Left colon (tissue), 2 donors: Measurements from ENCODE around the gene CYBA. TPM values are rescaled to one million over a fixed set of nuclear protein-coding genes. Genes with fewer than 3 reads are reported as not detected.

Source experiments
- ATAC-seq: fragments of 200-7000 bp; cut with Tn5 transposase; one replicate; pipeline ENCODE4 v1.9.1; 2020; ENCODE audit warnings: mild to moderate bottlenecking, moderate library complexity
- DNase-seq, 2 donors: peaks; one replicate each; pipeline ENCODE4 v3.0.0-alpha.2; 2020
- intact Hi-C, 2 donors: fragments of 100-400 bp; cut with DNase I in 1 of 2; cut with micrococcal nuclease in 1 of 2; formaldehyde crosslinking; loops; one replicate each; pipeline versions ENCODE4 v1.11.2 to v1.14.0; 2022; cut with DNase I, micrococcal nuclease
- total RNA-seq, 2 donors: library from RNA; stranded (reverse); fragmentation: NEBNext Ultra II Directional; extraction: Animal tissue kit (Norgen Biotek cat#: 25700); gene quantifications; one replicate each; pipeline ENCODE4 v1.2.1, GENCODE V29; 2021
- donor health status: DM: no; HTN: no; CAD: no.
- donor health status: DM: yes; HTN: yes; CAD: no.

Gene CYBA
- total RNA-seq, 2 donors from 2014 or later = 277 to 382 TPM

DNA sequence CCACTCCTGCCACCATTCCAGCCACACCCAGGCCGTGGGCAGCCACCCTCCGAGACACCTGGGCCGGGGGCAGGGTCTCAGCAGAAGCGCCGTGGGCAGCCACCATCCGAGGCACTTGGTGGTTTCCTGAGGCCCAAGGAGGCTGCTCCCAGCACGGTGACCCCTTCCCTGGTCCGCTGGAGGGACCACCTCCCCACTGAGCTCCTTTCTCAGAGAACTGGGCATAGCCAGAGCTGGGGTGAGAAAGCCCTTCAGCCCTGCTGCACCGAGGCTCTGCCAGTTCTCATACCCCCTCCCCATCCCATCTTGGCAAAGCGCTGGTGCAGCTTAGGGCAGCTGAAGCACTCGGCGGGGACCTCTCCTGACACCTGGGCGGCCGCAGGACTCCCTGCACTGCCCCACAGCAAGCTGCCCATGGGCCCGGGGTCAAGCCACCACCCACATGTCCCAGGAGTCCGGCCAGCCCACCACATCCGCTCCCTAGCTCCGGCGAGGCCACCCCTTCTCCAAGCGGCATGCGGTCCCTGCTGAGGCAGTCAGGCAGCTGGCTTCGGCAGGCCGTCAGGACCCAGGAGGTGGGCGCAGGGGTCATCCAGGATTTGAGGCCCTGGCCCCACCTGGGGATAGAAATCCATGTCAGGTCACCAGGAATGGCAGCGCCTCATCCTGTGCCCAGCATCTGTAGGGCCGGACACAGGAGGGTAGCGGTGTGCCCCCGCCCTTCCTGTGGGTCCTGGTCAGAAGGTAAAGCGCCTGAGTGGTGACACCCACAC lies 1.3 kb upstream of the CYBA start:
- intact Hi-C loops = no loop called here
- DNase-seq (no peak), ATAC-seq (no peak)

DNA sequence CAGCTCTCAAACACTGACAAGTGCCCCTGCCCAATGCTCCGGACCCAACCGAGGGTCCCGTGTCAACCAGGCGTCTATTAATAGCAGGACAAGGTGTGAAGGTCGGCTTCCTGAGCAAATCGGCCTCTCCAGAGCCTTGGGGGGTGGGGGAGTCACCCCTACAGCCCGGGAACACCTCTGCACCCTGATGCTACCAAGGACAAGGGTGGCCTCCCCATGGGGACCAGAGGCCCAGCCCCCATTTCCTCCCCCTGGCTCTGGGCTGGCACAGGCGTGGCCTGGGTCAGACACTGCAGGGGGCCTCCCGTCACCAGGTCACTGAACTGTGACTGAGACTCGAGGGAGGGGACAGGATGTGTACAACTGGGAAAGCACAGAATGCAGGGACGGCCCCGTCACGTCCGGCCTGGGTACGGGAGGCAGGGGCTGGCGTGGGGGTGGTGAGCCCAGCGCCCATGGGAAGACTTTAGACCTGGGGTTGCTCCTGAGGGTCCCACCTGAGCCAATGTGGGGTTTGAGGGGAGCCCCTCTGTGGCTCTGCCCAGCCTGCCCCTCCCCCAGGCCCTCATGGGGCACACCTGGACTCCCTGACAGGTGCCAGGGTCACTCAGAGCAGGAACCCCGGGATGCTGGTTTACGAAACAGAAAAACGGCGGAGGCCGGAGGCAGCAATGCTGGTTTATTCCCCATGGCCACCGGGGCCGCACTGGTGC lies 579 bp upstream of the CYBA start:
- intact Hi-C loops = no loop called here
- peak; percentile 11 for ATAC-seq

DNA sequence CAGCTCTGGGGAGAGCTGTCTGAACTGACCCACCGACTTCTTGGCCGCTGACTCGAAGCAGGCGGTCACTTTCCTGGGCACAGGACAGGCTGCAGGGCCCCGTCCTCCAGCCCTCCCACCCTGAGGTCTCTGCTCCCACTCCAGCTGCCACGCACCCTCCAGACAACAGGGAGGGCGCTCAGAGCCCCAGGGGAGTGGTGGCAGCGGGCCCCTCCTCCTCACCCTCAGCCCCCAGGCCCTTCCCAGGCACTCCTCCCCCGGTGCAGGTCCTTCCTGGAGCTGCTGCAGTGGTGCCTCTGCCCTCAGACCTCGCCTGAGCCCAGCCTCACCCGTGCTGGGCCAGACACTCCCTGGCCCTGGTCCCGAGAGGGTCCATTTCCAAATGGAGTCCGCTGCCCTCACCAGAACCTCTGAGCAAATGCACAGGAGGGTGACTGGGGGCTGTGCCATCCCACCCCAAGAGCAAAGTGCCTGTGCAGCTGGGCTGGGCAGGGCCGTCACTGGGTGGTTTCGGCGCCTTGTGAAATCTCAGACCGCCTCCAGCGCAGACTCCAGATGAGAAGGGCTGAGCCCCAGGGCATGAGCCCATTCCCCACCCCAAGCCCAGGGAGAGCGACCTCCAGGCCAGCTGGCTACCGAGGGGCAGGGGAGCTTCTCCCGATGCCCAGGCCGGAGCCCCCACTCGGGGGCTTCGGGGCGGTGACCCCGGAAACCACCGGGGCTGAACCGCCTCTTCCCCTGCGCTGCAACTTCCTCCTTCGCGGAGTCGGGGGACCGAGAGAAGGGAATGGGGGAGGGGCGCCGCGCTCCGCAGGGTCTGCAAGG lies 717 bp downstream of the CYBA start:
- peak; percentile 62 to 80 for DNase-seq
- peak; percentile 56 for ATAC-seq
- intact Hi-C loops = no loop called here

More for the DNA sequence above, 579 bp upstream of the CYBA start:
- DNase-seq = peak; percentile 70 to 79

DNA sequence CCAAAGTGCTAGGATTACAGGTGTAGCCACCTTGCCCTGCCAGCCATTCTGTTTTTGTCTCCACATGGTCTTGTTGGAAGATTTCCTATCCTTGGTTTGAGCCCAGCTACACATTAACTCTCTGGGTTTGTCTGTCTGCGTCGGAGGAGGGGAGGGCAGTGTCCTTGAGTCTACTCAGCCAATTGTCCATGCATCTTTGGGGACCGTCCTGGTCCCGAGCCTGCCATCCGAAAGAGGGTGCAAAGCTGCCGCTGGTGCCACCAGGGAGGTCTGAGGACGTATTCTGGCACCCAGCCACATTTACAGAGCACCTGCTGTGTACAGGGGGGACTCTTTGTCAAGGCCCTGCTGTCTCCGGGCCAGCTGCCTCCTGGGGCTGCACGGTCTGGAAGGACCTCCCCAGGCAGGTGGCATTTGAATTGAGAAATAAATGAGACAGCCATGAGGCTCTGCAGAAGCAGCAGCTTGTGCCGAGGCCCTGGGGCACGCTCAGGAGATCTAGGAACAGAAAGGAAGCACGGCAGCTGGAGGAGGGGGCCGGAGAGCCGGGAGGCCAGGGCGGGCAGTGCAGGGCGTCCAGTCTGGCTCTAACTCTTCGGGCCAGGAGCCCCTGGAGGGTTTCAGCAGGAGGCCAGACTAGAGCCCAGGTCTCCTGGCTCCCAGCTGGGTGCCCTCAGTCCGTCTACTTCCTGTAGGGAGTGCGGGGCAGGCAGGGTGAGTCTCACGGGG lies 1.5 kb downstream of the CYBA start:
- peak; percentile 18 for ATAC-seq
- DNase-seq = no peak
- intact Hi-C loops = no loop called here

DNA sequence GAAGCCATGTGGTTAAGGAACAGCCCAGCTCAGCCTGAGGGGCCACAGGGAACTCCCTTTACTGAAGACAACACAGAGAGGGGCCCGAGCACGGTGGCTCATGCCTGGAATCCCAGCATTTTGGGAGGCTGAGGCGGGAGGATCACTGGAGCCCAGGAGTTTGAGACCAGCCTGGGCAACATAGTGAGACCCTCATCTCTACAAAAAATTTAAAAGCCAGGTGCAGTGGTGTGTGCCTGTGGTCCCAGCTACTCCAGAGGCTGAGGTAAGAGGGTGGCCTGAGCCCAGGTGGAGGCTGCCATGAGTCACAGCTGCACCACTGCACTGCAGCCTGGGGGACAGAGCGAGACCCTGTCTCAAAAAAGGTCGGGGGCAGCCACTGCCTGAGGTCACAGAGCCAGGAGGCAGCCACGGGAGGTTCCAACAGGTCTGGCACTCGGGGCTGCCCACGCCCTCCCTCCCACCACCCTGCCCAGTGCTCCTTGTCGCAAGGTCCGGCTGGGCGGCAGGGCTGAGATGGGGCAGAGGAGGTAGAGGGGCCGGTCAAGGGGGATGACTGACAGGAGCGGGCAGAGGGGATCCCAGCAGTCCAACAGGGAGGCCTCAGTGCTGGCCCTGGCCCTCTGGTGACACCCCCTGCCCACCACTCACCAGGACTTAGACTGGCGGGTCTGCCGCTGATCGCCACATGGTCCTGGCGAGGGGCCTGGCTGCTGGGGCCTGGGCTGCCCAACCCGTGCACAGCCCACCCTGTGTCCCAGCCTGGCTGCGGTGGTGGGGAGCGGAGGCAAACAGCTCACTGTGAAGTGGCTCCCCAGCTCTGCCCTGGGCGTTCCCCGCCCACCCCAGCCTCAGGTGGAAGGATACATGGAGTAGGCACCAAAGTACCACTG lies 3.4 kb downstream of the CYBA start:
- DNase-seq (no peak), ATAC-seq (no peak)

DNA sequence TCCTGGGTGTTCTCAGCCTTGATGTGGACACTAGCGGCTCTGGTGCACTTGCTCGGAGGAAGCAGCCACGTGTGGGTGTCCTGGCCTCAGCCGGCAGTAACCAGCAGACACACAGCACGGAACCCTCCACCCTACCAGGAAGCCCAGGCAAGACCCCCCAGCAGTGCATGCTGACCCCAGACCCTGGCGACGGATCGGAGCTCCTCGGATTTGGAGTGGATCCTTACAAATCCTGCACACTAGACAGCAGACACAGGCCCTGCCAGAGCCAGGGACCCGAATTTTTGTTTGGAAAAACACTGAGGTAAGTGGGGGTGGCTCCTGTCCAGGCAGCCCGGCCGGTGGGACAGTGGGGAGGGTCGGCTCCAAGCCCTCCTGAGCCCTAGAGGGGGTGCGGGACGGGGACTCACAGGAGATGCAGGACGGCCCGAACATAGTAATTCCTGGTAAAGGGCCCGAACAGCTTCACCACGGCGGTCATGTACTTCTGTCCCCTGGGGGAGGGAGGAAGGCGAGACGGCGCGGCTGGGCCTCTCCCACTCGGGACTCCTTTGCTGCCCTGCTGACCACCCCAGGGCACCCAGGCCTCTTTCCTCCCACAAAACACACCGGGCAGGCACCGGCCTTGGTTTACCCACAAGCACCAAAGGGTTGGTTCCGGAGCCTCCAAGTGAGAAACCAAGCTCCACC lies 4.4 kb downstream of the CYBA start:
- ATAC-seq (no peak), DNase-seq (no peak)
- intact Hi-C loops = no loop called here

More for the DNA sequence above, 3.4 kb downstream of the CYBA start:
- intact Hi-C loops = no loop called here

DNA sequence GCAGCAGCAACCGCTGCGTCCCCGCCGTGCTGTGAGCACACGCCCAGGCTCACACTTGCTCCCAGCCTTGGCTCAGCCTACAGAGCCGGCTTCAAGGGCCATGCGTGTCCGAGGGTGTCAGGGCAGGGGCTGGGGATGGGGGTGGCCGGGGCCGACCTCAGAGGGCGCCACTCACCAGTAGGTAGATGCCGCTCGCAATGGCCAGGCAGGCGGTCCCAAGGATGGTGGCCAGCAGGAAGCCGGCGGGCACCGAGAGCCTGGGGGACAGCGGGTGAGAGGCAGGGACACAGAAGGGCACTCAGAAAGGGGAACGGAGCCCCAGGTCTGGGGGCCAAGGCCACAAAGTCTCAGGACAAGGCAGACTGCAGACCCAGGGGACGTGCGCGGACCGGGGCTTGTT lies 4.9 kb downstream of the CYBA start:
- DNase-seq = no peak
- ATAC-seq = peak; percentile 25
- intact Hi-C loops = no loop called here

DNA sequence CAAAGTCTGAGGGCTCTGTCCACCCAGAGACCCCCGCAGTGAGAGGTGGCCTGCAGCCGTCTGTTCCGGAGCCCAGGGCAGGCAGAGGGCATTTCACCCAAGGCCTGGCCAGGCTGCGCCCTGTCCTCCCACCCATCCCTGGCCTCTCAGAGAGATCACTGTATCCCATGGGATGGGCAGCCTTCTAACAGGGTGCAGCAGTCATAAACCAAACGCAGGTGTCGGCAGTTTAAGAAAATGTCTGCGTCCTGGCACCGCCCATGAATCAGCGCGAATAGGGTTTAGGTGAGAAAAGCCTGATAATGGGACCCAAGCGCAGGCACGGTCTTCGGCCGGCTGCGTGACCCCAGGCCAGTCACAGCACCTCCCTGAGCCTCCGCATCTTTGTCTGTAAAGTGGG lies 5.4 kb downstream of the CYBA start:
- intact Hi-C loops = no loop called here
- ATAC-seq (peak; percentile 51), DNase-seq (peak in 1 of 2 donors; percentile 40)

DNA sequence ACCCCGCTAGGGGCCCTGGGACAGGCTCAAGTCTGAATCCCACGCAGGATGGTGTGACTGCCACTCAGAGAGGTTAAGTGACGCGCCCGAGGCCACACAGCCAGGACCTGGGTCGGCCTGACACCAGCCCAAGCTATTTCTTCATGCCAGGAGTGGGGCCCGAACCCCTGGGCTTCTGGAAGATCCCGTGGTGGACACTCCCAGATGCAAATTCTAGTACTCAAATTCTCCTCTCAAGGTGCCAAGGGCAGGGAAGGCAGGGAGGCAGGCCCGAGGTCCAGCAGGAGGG lies 7.3 kb downstream of the CYBA start:
- no peak for ATAC-seq
- intact Hi-C loops = no loop called here
- no peak for DNase-seq

DNA sequence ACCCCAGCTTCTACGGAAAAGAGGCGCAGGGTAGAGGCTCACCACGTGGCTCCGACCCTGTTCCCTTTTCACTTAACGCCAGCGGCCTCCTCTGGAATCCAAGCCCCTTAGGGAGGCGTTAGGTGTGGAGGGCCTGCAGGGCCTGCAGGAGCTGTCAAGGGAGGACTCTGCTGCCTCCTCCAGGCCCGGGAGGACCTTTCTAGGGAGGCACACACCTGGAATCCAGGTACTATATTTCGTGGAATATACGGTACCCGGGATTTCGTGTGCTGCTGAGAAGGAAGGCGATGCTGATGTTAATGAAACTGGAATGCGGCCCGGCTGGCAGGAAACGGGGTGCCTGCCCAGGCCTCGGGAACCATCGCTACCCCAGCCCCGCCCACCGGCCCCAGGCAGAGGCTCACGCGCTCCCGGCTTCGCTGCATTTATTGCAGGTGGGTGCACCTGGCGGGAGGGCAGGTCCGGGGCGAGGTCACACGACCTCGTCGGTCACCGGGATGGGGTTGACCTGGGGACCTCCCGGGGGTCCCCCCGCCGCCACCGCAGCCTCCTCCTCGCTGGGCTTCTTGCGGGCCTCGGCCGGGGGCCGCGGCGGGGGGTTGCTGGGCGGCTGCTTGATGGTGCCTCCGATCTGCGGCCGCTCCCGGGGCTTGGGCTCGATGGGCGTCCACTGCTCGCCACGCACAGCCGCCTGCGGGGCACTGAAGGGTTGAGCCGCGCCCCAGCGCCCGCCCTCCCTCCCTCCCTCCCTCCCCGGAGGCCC lies 7.8 kb downstream of the CYBA start:
- intact Hi-C loops = no loop called here
- no peak for ATAC-seq
- no peak for DNase-seq

DNA sequence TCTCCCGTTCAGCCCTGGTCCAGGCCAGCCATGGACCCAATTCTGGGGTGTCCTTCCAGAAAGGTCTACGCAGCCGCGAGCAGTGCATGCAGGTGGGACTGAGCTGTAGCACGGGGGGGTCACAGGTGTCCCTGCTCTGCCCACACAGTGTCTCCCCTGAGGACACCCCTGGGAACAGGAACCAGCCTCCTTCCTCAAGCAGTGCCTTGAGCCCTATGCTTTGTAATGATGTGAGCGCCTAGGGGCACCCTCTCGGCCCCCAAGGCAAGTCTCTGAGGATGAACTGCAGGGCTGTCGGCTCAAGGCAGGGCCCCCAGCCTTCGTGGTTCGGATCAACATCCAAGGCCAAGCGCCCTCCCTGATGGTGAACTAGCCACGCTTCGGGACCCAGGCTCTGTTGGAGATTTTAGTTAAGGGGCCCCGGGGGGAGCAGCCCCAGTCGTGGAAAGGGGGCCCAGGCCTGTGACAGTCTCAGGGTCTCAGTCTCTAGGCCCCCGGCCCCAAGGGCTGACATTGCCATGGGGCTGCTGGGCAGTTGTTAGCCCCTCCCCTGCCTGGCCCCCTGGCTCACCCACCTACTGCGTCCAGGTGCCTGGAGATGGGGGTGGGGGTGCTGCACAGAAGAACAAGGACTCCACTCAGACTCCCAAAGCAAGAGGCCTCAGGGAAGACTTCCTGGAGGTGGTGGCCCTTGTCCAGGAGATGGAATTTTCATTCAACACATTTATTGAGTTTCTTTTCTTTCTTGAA lies 10.2 kb downstream of the CYBA start:
- intact Hi-C loops = no loop called here
- DNase-seq = no peak
- no peak for ATAC-seq

DNA sequence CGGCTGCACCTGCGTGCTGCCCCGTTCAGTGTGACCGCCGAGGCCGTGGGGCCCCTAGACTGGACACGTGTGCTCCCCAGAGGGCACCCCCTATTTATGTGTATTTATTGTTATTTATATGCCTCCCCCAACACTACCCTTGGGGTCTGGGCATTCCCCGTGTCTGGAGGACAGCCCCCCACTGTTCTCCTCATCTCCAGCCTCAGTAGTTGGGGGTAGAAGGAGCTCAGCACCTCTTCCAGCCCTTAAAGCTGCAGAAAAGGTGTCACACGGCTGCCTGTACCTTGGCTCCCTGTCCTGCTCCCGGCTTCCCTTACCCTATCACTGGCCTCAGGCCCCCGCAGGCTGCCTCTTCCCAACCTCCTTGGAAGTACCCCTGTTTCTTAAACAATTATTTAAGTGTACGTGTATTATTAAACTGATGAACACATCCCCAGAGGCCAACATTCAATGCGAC lies 10.8 kb downstream of the CYBA start:
- ATAC-seq (no peak), DNase-seq (no peak)
- intact Hi-C loops = no loop called here

DNA sequence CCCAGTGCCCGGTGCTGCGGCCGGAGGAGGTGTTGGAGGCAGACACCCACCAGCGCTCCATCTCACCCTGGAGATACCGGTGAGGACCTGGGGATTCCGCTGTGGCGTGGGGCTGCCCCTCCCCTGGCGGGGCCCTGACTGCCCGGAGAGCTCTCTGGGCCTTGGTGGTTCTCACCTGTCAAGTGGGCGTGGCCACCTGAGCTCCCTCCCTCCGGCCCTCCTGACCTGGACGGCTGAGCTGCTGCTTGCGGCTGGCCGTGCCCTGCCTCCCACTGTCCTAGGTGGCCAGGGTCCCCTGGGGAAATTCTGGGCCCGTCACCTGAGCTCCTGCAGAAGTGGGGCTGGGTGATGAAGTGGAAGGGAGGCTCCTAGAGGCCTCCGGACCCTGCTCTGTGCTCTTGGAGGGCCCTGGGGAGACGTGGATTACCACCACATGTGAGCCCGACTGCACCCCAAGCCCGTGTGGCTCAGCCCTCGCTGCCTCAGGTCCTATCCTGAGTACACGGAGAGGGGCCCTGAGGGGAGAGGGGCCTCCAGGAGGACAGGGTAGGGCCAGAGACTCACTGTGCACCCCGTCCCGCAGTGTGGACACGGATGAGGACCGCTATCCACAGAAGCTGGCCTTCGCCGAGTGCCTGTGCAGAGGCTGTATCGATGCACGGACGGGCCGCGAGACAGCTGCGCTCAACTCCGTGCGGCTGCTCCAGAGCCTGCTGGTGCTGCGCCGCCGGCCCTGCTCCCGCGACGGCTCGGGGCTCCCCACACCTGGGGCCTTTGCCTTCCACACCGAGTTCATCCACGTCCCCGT lies 11.4 kb downstream of the CYBA start:
- peak; percentile 65 for ATAC-seq
- intact Hi-C loops = no loop called here
- DNase-seq = peak; percentile 82 to 85

DNA sequence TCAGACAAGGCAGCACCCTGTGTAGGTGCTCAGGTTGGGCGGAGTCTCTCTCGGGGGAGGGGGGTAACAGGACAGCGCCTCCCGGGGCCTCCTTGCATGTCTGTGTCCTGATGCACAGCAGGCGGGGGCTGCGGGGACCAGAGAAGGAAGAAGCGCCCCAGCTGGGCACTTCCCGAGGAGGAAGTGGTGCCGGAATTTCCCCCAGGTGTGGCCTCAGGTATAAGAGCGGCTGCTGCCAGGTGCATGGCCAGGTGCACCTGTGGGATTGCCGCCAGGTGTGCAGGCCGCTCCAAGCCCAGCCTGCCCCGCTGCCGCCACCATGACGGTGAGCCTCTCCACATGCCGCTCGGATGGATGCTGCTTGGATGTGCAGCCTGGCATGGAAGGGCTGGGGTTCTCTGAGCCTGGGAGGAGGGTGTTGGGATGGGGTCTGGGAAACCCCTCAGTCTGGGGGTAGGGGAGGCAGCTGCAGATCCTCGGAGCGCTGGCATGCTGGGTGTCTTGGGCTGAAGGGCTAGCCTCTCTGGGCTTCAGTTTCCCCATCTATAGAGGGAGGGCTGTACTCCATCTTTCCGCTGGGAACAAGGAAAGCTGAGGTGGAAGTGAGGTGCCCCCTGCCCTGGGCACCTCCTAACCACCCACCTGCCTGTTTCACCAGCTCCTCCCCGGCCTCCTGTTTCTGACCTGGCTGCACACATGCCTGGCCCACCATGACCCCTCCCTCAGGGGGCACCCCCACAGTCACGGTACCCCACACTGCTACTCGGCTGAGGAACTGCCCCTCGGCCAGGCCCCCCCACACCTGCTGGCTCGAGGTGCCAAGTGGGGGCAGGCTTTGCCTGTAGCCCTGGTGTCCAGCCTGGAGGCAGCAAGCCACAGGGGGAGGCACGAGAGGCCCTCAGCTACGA lies 12.3 kb downstream of the CYBA start, which contains the start of gene IL17C:
IL17C (plus strand) TSS at position 250 of the 908 bp plus-strand sequence; CDS start at position 320, 70 bp downstream.
- peak; percentile 66 for ATAC-seq
- intact Hi-C loops = no loop called here
- DNase-seq = peak; percentile 81 to 84
